Right lobe of liver (tissue), 4 donors: ENCODE results near the gene RAB11FIP4.

Experiments used
- POLR2A ChIP-seq: fragments of 450-650 bp; IDR thresholded peaks from one replicate; pipeline ENCODE4 v1.6.1; 2017; ENCODE audit warnings: antibody characterized with exemption, mild to moderate bottlenecking
- TF ChIP-seq, protein P1 (sequence below), 4 donors: fragments of 200-600 bp in 3 of 4; fragments of 450-650 bp in 1 of 4; IDR thresholded peaks; one replicate each; pipeline versions ENCODE4 v1.5.1 to v1.8.0; 2016 to 2022; ENCODE audit warnings: antibody characterized with exemption in 4 of 4, mild to moderate bottlenecking in 2 of 4
- donor health status: DM: no; HTN: no; CAD: no.
- donor health status: DM: no; HTN: no; CAD: no.
- donor health status: DM: no; HTN: yes; CAD: no.

DNA sequence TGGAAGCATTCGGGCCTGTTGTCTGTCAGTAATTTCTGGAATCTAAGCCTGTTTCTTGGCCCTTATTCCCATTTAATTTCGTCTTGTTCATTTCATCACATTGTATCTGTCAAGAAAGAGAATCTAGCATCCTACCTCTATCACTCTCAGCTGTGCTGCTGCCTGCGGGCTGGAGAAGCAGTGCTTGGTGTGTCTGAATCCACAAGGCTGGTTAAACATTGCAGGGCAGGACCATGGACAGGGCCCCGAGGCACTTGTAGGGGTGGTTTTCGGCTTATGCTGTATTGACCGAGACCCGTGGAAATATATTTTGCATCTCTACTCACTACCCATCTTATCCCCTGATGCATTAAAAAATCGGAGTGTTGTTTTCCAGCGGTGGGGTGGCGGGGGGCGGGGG, 3.1 kb downstream of the RAB11FIP4 start:
- TF ChIP-seq, protein P1, sequence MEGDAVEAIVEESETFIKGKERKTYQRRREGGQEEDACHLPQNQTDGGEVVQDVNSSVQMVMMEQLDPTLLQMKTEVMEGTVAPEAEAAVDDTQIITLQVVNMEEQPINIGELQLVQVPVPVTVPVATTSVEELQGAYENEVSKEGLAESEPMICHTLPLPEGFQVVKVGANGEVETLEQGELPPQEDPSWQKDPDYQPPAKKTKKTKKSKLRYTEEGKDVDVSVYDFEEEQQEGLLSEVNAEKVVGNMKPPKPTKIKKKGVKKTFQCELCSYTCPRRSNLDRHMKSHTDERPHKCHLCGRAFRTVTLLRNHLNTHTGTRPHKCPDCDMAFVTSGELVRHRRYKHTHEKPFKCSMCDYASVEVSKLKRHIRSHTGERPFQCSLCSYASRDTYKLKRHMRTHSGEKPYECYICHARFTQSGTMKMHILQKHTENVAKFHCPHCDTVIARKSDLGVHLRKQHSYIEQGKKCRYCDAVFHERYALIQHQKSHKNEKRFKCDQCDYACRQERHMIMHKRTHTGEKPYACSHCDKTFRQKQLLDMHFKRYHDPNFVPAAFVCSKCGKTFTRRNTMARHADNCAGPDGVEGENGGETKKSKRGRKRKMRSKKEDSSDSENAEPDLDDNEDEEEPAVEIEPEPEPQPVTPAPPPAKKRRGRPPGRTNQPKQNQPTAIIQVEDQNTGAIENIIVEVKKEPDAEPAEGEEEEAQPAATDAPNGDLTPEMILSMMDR (IDR thresholded peaks at IDR 0.05): no peak
- no peak for TF ChIP-seq POLR2A
